Neural crest cell (in vitro differentiated cells): ENCODE results near the gene QRFP. TPM values are rescaled to one million over a fixed set of nuclear protein-coding genes. Genes with fewer than 3 reads are reported as not detected.
A peak's percentile ranks its signal among the peaks of the same experiment; 100 is the strongest.
"Not testable (repeated sequence)": the region's sequence is repeated elsewhere in the genome, so short reads cannot be mapped to it uniquely, and the experiment has no call there.

Source experiments
- DNase-seq: peaks from one replicate; pipeline ENCODE4 v3.0.0; 2021; ENCODE audit warnings: low read depth, mixed read lengths, low spot score
- H3K27ac Mint-ChIP-seq: one replicate; pipeline ENCODE4 v1.8.0; 2021; ENCODE audit warnings: mild to moderate bottlenecking, mixed read lengths; ENCODE audit not compliant: unreplicated experiment
- H3K27me3 Mint-ChIP-seq: 2 replicates; pipeline ENCODE4 v1.8.0; 2021; ENCODE audit warnings: low read depth, mild to moderate bottlenecking, mixed read lengths
- H3K36me3 Mint-ChIP-seq: 2 replicates; pipeline ENCODE4 v1.8.0; 2021; ENCODE audit warnings: low read depth, mild to moderate bottlenecking, mixed read lengths
- H3K4me1 Mint-ChIP-seq: 2 replicates; pipeline ENCODE4 v1.8.0; 2021; ENCODE audit warnings: mixed read lengths
- H3K4me3 Mint-ChIP-seq: one replicate; pipeline ENCODE4 v1.8.0; 2021; ENCODE audit warnings: mild to moderate bottlenecking, mixed read lengths
- H3K9me3 Mint-ChIP-seq: 2 replicates; pipeline ENCODE4 v1.8.0; 2021; ENCODE audit warnings: mixed read lengths
- total RNA-seq: library from RNA; stranded (reverse); gene quantifications from 2 replicates; pipeline ENCODE4 v1.2.1, GENCODE V29; 2021
- TF ChIP-seq, protein P1 (sequence below): fragments of 200-600 bp; sonication (generic); conservative IDR thresholded peaks from 2 replicates; pipeline ENCODE4 v1.5.0; 2021; ENCODE audit warnings: antibody characterized with exemption, mild to moderate bottlenecking

The QRFP gene
- total RNA-seq, 1 donor from 2014 or later = not detected

DNA sequence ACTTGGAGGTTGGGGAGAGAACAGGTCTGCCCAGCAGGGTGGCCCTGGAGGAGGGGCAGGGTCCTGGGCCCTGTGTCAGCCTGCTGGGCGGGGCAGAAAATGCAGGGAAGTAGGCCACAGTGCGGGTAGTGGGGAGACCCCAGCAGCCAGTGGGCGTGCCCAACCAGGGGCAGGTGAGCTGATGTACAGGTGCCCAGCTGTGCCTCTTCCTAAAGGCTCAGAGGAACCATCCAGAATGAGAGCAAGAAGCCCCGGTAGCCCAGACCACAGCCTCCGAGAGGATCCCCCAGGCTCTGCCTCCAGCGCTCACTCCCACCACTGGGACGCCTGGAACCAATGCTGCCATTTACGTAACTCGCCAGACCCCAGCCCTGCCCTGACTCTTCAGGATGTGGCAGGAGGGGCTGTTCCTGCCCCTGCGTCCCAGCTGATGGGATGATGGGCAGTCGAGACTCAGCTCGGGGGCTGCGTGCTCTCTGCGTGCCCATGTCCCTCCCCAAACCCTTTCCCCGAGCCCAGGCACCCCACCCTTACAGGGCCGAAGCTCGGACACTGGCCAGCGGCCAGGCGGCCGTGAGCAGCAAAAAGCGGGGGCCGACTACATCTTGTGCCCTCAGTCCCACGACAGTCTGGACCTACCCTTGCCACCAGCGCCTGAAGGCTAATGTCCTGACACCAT, 17.9 kb upstream of the QRFP start:
- Mint-ChIP-seq H3K27ac (no peak overlapping the region), H3K4me1 (peaks cover 11% of the 10 kb centered on the region), H3K4me3 (no peak overlapping the region), H3K36me3 (no peaks in the 10 kb centered on the region), H3K9me3 (no peaks in the 10 kb centered on the region), H3K27me3 (peaks cover 13% of the 10 kb centered on the region)
- no peak for DNase-seq
- TF ChIP-seq, protein P1, sequence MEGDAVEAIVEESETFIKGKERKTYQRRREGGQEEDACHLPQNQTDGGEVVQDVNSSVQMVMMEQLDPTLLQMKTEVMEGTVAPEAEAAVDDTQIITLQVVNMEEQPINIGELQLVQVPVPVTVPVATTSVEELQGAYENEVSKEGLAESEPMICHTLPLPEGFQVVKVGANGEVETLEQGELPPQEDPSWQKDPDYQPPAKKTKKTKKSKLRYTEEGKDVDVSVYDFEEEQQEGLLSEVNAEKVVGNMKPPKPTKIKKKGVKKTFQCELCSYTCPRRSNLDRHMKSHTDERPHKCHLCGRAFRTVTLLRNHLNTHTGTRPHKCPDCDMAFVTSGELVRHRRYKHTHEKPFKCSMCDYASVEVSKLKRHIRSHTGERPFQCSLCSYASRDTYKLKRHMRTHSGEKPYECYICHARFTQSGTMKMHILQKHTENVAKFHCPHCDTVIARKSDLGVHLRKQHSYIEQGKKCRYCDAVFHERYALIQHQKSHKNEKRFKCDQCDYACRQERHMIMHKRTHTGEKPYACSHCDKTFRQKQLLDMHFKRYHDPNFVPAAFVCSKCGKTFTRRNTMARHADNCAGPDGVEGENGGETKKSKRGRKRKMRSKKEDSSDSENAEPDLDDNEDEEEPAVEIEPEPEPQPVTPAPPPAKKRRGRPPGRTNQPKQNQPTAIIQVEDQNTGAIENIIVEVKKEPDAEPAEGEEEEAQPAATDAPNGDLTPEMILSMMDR = no peak

DNA sequence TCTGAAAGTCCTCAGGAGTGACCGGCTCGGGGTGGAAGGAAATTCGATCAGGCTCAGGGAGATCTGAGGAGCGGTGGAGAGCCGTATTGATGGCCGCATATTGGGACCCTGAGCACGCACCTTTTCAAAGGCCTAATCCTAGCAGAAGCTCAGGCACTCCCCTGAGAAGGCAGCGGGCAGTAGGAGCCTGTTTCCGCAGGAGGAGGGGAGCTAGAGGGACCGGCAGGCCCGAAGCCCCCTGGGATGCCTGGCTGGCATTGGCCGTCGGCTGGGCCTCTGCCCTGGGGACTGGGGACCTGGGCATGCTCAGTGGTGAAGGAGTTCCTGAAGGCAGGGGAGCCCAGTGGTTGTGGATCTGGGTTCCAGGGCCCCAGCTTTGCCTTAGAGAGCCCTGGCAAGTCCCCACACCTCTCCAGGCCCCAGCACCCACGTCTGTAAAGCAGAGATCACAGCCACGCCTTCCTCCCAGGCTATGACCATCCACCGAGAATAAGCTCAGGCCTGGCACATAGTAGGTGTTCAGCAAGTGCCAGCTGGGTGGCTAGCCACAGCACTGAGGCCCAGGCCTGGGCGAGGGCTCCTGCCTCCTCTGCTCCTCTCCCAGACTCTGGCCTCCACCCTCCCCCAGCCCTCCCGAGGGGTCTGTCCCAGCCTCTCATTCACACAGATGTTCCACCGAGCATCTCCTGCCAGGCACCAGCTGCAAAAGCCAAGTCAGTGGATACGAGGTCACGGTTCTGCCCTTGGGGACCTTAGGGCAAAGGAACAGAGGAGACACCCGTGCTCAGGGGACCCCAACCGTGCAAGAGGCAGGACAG, 17.2 kb upstream of the QRFP start:
- TF ChIP-seq, protein P1 = no peak
- H3K4me1 Mint-ChIP-seq = peaks cover 11% of the 10 kb centered on the region
- no peak overlapping the region for H3K27ac Mint-ChIP-seq
- no peaks in the 10 kb centered on the region for H3K36me3 Mint-ChIP-seq
- no peaks in the 10 kb centered on the region for H3K9me3 Mint-ChIP-seq
- peaks cover 8% of the 10 kb centered on the region for H3K27me3 Mint-ChIP-seq
- H3K4me3 Mint-ChIP-seq = no peak overlapping the region
- DNase-seq = no peak

DNA sequence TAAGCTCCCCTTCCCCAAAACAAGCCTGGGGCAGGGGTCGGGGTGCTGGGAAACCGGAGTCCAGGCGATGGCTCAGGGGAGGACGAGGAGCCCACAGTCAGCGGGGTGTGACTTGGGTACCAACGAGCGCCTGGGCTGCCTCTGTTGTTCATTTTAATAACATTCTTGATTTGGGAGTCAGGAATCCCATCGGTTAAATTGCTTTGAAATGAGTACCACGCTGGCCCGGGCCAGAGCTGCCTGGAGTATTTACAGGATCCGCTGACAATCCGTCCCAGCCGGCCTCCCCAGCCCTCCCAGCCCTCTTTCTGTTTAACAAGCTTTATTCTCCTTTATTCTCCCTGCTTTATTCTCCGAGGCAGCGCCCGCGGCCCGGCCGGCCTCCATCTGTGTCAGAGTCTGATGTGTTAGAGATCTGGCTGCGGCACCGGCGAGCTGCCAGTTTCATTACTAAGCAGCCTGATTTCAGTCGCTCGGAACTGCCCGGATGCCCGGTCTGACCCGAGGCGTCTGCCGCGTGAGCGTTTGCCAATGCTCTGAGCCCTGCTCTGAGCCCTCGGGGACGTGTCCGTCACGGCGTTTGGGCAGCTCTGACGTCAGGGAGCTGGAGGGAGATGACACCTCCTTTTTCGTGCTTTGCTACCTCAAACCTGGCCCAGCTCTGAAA, 16.5 kb upstream of the QRFP start:
- Mint-ChIP-seq H3K36me3 (no peaks in the 10 kb centered on the region), H3K4me1 (peaks cover 13% of the 10 kb centered on the region), H3K9me3 (no peaks in the 10 kb centered on the region), H3K27me3 (peaks cover 10% of the 10 kb centered on the region), H3K27ac (no peak overlapping the region), H3K4me3 (no peak overlapping the region)
- peak; percentile 17 for DNase-seq
- TF ChIP-seq, protein P1 = no peak

DNA sequence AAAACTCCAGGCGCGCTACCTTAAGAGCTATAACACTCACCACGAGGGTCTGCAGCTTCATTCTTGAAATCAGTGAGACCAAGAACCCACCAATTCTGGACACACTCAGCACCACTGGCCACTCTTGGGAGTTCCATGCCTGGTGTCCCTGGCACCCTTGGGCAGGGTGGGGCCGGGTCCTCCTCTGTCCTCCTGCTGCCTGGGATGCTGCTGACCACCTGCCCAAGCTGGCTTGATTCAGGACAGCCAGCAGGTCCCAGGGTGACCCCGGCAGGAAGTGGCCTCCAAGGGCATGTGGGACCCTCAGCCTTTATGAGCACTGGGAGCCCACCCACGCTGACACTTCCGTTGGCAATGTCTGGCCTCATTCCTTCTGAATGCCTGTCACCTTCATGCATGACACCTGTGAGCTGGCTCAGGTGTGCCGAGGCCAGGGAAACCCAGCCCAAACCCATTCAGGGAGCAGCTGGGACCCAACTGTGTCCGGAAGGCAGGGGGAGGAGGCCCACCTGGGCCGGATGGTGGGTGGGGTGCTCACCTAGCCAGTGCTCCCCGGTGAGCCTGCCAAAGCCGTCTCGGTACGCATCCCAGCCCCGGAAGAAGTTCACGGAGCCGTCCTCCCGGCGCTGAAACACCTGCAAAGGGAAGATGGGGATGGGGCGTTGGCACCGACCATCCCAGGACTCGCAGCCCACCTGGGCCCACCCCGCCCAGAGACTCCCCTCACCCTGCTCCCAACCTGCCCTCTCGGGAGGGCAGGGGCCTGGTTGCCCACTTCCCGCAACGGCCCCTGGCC, 14.8 kb upstream of the QRFP start:
- Mint-ChIP-seq H3K27me3 (peaks cover 6% of the 10 kb centered on the region), H3K4me3 (no peak overlapping the region), H3K27ac (no peak overlapping the region), H3K9me3 (no peaks in the 10 kb centered on the region), H3K36me3 (no peaks in the 10 kb centered on the region), H3K4me1 (peaks cover 17% of the 10 kb centered on the region)
- TF ChIP-seq, protein P1 = no peak
- no peak for DNase-seq

DNA sequence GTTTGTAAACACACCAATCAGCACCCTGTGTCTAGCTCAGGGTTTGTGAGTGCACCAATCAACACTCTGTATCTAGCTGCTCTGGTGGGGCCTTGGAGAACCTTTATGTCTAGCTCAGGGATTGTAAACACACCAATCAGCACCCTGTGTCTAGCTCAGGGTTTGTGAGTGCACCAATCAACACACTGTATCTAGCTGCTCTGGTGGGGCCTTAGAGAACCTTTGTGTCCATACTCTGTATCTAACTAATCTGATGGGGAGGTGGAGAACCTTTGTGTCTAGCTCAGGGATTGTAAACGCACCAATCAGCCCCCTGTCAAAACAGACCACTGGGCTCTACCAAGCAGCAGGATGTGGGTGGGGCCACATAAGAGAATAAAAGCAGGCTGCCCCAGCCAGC, 14.1 kb upstream of the QRFP start:
- H3K27me3 Mint-ChIP-seq, DNase-seq, H3K27ac Mint-ChIP-seq, H3K4me3 Mint-ChIP-seq, H3K9me3 Mint-ChIP-seq, H3K36me3 Mint-ChIP-seq: not testable (repeated sequence)
- peaks cover 17% of the 10 kb centered on the region for H3K4me1 Mint-ChIP-seq

DNA sequence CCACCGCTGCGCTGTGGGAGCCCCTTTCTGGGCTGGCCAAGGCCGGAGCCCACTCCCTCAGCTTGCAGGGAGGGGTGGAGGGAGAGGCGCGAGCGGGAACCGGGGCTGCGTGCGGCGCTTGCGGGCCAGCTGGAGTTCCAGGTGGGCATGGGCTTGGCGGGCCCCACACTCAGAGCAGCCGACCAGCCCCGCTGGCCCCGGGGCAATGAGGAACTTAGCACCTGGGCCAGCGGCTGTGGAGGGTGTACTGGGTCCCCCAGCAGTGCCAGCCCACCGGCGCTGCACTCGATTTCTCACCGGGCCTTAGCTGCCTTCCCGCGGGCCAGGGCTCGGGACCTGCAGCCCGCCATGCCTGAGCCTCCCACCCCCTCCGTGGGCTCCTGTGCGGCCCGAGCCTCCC, 13.4 kb upstream of the QRFP start:
- H3K4me1 Mint-ChIP-seq = peaks cover 17% of the 10 kb centered on the region
- not testable (repeated sequence) for H3K9me3 Mint-ChIP-seq, H3K27me3 Mint-ChIP-seq, H3K36me3 Mint-ChIP-seq, DNase-seq, H3K4me3 Mint-ChIP-seq, H3K27ac Mint-ChIP-seq
